HEK293 (cell line): ENCODE results near the gene HOXC11.

Experiments used
- CTCF ChIA-PET: fragments of 350-600 bp; formaldehyde crosslinking; extraction: SDS; loops from one replicate; lab custom pipeline; 2021; ENCODE audit warnings: antibody characterized with exemption; lab: Yijun Ruan, JAX
- POLR2A ChIA-PET: fragments of 300-600 bp; formaldehyde crosslinking; extraction: SDS; loops from one replicate; lab custom pipeline; 2020; ENCODE audit warnings: antibody characterized with exemption, inconsistent platforms; lab: Yijun Ruan, JAX
- H3K27ac ChIP-seq: fragments of 200-500 bp; sonication (Bioruptor generic); 2 replicates; pipeline ENCODE4 v1.5.1; 2014; ENCODE audit warnings: low read depth, low read length, control low read depth, inconsistent platforms; ENCODE audit errors: extremely low read depth
- H3K36me3 ChIP-seq, 2 experiments: fragments of 200-500 bp in 1 of 2; sonication (Bioruptor generic) in 1 of 2; 1 replicate in 1 of 2; 2 replicates in 1 of 2; pipeline ENCODE4 v1.5.1; 2014 to 2017; ENCODE audit warnings: inconsistent platforms in 2 of 2, low read length in 2 of 2; ENCODE audit not compliant: control insufficient read depth in 2 of 2, insufficient read depth in 1 of 2
- H3K4me1 ChIP-seq: fragments of 200-500 bp; sonication (Bioruptor generic); 2 replicates; pipeline ENCODE4 v1.5.1; 2014; ENCODE audit warnings: mild to moderate bottlenecking, low read length, inconsistent platforms; ENCODE audit not compliant: control insufficient read depth, insufficient read depth
- H3K4me3 ChIP-seq: 2 replicates; pipeline ENCODE4 v1.5.1; 2011; ENCODE audit warnings: low read depth, mild to moderate bottlenecking, control low read depth, low read length, moderate library complexity
- H3K9me3 ChIP-seq: fragments of 200-500 bp; sonication (Bioruptor generic); 2 replicates; pipeline ENCODE4 v1.5.1; 2014; ENCODE audit warnings: low read depth, low read length, inconsistent platforms; ENCODE audit not compliant: control insufficient read depth, insufficient read depth
- FEZF1 ChIP-seq: fragments of 450-650 bp; formaldehyde crosslinking; IDR thresholded peaks from 2 replicates; pipeline ENCODE4 v1.5.1; 2016; ENCODE audit warnings: missing biosample characterization, missing genetic modification characterization
- KLF9 ChIP-seq: fragments of 450-650 bp; formaldehyde crosslinking; IDR thresholded peaks from 2 replicates; pipeline ENCODE4 v1.5.1; 2016; ENCODE audit warnings: missing biosample characterization, missing genetic modification characterization, low read depth
- PRDM2 ChIP-seq: fragments of 450-650 bp; formaldehyde crosslinking; IDR thresholded peaks from 2 replicates; pipeline ENCODE4 v1.5.1; 2016; ENCODE audit warnings: missing biosample characterization, missing genetic modification characterization, borderline replicate concordance
- ZFP69B ChIP-seq: fragments of 450-650 bp; formaldehyde crosslinking; IDR thresholded peaks from 2 replicates; pipeline ENCODE4 v1.5.1; 2016; ENCODE audit warnings: missing biosample characterization, missing genetic modification characterization
- ZIC2 ChIP-seq: fragments of 450-650 bp; formaldehyde crosslinking; IDR thresholded peaks from 2 replicates; pipeline ENCODE4 v1.5.1; 2016; ENCODE audit warnings: missing biosample characterization, missing genetic modification characterization
- ZNF302 ChIP-seq: fragments of 450-650 bp; formaldehyde crosslinking; IDR thresholded peaks from 2 replicates; pipeline ENCODE4 v1.5.1; 2016; ENCODE audit warnings: missing biosample characterization, missing genetic modification characterization, low read depth
- ZNF335 ChIP-seq: fragments of 450-650 bp; formaldehyde crosslinking; conservative IDR thresholded peaks from 2 replicates; pipeline ENCODE4 v1.5.1; 2016; ENCODE audit warnings: missing biosample characterization, missing genetic modification characterization
- ZNF433 ChIP-seq: fragments of 450-650 bp; formaldehyde crosslinking; IDR thresholded peaks from 2 replicates; pipeline ENCODE4 v1.5.1; 2016; ENCODE audit warnings: missing biosample characterization, missing genetic modification characterization, low read depth
- ZNF530 ChIP-seq: fragments of 450-650 bp; formaldehyde crosslinking; IDR thresholded peaks from 2 replicates; pipeline ENCODE4 v1.5.1; 2016; ENCODE audit warnings: low read depth, missing biosample characterization, missing genetic modification characterization
- ZNF549 ChIP-seq: fragments of 450-650 bp; IDR thresholded peaks from 2 replicates; pipeline ENCODE4 v1.5.1; 2018; ENCODE audit warnings: missing biosample characterization, missing genetic modification characterization, mild to moderate bottlenecking, inconsistent platforms, moderate library complexity
- ZNF658 ChIP-seq: fragments of 450-650 bp; formaldehyde crosslinking; IDR thresholded peaks from 2 replicates; pipeline ENCODE4; 2016; ENCODE audit warnings: missing biosample characterization, missing genetic modification characterization
- ZNF692 ChIP-seq: fragments of 450-650 bp; formaldehyde crosslinking; IDR thresholded peaks from 2 replicates; pipeline ENCODE4 v1.5.1; 2016; ENCODE audit warnings: missing biosample characterization, missing genetic modification characterization
- ZNF768 ChIP-seq: fragments of 450-650 bp; formaldehyde crosslinking; IDR thresholded peaks from 2 replicates; pipeline ENCODE4 v1.5.1; 2018; ENCODE audit warnings: missing biosample characterization, mild to moderate bottlenecking, missing genetic modification characterization
- ZNF776 ChIP-seq: fragments of 450-650 bp; formaldehyde crosslinking; IDR thresholded peaks from 2 replicates; pipeline ENCODE4 v1.5.0; 2017; ENCODE audit warnings: missing biosample characterization, missing genetic modification characterization, borderline replicate concordance
- TF ChIP-seq, protein P1 (sequence below): fragments of 450-650 bp; formaldehyde crosslinking; IDR thresholded peaks from 2 replicates; pipeline ENCODE4 v1.5.1; 2016; ENCODE audit warnings: missing biosample characterization, missing genetic modification characterization
- TF ChIP-seq, protein P2 (sequence below): fragments of 450-650 bp; formaldehyde crosslinking; IDR thresholded peaks from 2 replicates; pipeline ENCODE4 v1.5.1; 2016; ENCODE audit warnings: missing biosample characterization, missing genetic modification characterization

Gene HOXC11

DNA sequence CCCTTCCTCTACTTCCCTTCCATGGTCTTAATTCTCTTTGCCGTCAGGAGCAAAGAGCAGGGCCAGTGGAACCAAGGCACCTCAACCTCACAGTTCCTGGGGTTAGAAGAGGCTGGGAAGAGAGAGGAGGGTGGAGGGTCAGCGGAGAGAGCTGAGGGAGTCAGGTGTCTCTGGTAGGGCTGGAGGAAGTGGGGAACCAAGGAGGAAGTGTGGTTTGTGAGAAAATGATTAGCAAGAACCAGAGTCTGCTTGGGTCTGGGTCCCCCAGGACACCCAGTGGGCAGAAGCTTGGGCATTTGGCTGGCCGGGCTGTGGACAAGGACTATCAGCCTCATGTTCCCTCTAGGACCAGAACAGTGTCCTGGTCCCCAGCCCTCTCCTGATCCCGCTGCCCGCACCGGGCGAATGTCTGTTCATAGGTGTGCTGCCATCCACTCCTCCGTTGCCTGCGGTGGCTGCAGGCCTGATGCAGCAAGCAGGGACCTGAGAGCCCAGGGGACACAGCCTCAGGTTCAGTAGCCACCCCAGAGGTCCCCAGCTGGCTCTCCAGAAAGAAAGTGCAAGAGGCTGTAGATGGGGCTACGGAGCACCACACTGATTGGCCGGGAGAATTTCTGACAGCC lies 15.9 kb upstream of the HOXC11 start:
- Histone ChIP-seq H3K4me1 (peaks cover 5% of the 10 kb centered on the region; the same call in 1 of the 2 replicates), H3K4me3 (no peak overlapping the region), H3K36me3 (peaks cover 0 to 5% of the 10 kb centered on the region in 2 experiments; a peak in 1 of 3 replicates), H3K9me3 (no peaks in the 10 kb centered on the region), H3K27ac (no peak overlapping the region)
- ChIA-PET CTCF (no interaction called here), POLR2A (no interaction called here)
- TF ChIP-seq ZNF776 = no peak
- no peak for TF ChIP-seq ZNF658 (tag by site-specific recombination)

GRCh38 chr12:53958128-53958527 lies 14.8 kb upstream of the HOXC11 start:
- no peak for TF ChIP-seq PRDM2 (tag by site-specific recombination)
- no peak for TF ChIP-seq KLF9
- TF ChIP-seq, protein P1, sequence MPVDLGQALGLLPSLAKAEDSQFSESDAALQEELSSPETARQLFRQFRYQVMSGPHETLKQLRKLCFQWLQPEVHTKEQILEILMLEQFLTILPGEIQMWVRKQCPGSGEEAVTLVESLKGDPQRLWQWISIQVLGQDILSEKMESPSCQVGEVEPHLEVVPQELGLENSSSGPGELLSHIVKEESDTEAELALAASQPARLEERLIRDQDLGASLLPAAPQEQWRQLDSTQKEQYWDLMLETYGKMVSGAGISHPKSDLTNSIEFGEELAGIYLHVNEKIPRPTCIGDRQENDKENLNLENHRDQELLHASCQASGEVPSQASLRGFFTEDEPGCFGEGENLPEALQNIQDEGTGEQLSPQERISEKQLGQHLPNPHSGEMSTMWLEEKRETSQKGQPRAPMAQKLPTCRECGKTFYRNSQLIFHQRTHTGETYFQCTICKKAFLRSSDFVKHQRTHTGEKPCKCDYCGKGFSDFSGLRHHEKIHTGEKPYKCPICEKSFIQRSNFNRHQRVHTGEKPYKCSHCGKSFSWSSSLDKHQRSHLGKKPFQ (tag by site-specific recombination) = no peak
- no peak for TF ChIP-seq ZNF302 (tag by site-specific recombination)
- TF ChIP-seq ZNF768 (tag by site-specific recombination) = no peak
- no peak for TF ChIP-seq ZNF433 (tag by site-specific recombination)
- no peak for TF ChIP-seq FEZF1
- TF ChIP-seq ZNF692 (tag by site-specific recombination) = peak; percentile 93
- peak; percentile 81 for TF ChIP-seq ZFP69B (tag by site-specific recombination)
- TF ChIP-seq, protein P2, sequence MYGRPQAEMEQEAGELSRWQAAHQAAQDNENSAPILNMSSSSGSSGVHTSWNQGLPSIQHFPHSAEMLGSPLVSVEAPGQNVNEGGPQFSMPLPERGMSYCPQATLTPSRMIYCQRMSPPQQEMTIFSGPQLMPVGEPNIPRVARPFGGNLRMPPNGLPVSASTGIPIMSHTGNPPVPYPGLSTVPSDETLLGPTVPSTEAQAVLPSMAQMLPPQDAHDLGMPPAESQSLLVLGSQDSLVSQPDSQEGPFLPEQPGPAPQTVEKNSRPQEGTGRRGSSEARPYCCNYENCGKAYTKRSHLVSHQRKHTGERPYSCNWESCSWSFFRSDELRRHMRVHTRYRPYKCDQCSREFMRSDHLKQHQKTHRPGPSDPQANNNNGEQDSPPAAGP (tag by site-specific recombination) = no peak
- TF ChIP-seq ZNF335 (tag by site-specific recombination) = peak; percentile 48
- no peak for TF ChIP-seq ZNF549
- no peak for TF ChIP-seq ZNF530
- peak; percentile 37; the same call in 1 of the 2 replicates for TF ChIP-seq ZIC2 (tag by site-specific recombination)
- ChIA-PET CTCF (interaction anchor here (0.6 kb wide), 2 partner anchors 12 to 60 kb away, joined by 5 to 7 read pairs; no protein-coding TSS in a partner anchor), POLR2A (no interaction called here)

More at GRCh38 chr12:53958128-53958527, 14.8 kb upstream of the HOXC11 start:
- Histone ChIP-seq H3K4me1 (peaks cover 10% of the 10 kb centered on the region), H3K36me3 (peaks cover 0 to 8% of the 10 kb centered on the region in 2 experiments; a peak in 1 of 3 replicates), H3K9me3 (no peaks in the 10 kb centered on the region), H3K4me3 (no peak overlapping the region), H3K27ac (no peak overlapping the region; the same call in 1 of the 2 replicates)
